GM23338 (cell line): ENCODE measurements around the gene CD80. TPM values are rescaled to one million over a fixed set of nuclear protein-coding genes. Genes with fewer than 3 reads are reported as not detected.

Experiments
- ATAC-seq: fragments of 200-7000 bp; cut with Tn5 transposase; 3 replicates; pipeline ENCODE4 v1.9.1; 2020
- DNase-seq: peaks from one replicate; pipeline ENCODE4 v3.0.0-alpha.2; 2015; ENCODE audit warnings: low spot score
- H2AFZ ChIP-seq: fragments of 200-600 bp; sonication (generic); 2 replicates; pipeline ENCODE4 v1.8.0; 2016; ENCODE audit warnings: antibody characterized with exemption, mild to moderate bottlenecking, moderate library complexity
- H3F3A ChIP-seq: fragments of 200-600 bp; sonication (generic); replicated peaks from 2 replicates; pipeline ENCODE4 v1.8.0; 2017; ENCODE audit warnings: antibody characterized with exemption, mixed run types, low read depth
- H3K27ac ChIP-seq: fragments of 200-600 bp; sonication (generic); 2 replicates; pipeline ENCODE4 v1.6.1; 2016; ENCODE audit warnings: low read depth
- H3K27me3 ChIP-seq: fragments of 200-600 bp; sonication (generic); 2 replicates; pipeline ENCODE4 v1.8.0; 2016; ENCODE audit warnings: mild to moderate bottlenecking, mixed run types, moderate library complexity; ENCODE audit not compliant: insufficient read depth
- H3K36me3 ChIP-seq: fragments of 200-600 bp; sonication (generic); 2 replicates; pipeline ENCODE4 v1.8.0; 2016; ENCODE audit warnings: mild to moderate bottlenecking; ENCODE audit not compliant: insufficient read depth
- H3K4me1 ChIP-seq: fragments of 200-600 bp; sonication (generic); 2 replicates; pipeline ENCODE4 v1.8.0; 2016; ENCODE audit warnings: mild to moderate bottlenecking, moderate library complexity; ENCODE audit not compliant: insufficient read depth
- H3K4me2 ChIP-seq: fragments of 200-600 bp; sonication (generic); 2 replicates; pipeline ENCODE4 v1.7.1; 2017; ENCODE audit warnings: mixed run types
- H3K4me3 ChIP-seq: fragments of 200-600 bp; sonication (generic); 2 replicates; pipeline ENCODE4 v1.6.1; 2016; ENCODE audit warnings: mixed run types
- H3K79me2 ChIP-seq: fragments of 200-600 bp; sonication (generic); replicated peaks from 2 replicates; pipeline ENCODE4 v1.8.0; 2017; ENCODE audit warnings: mild to moderate bottlenecking; ENCODE audit not compliant: insufficient read depth
- H3K9me2 ChIP-seq: fragments of 200-600 bp; sonication (generic); 2 replicates; pipeline ENCODE4 v1.8.0; 2017; ENCODE audit not compliant: insufficient read depth
- H4K20me1 ChIP-seq: fragments of 200-600 bp; sonication (generic); replicated peaks from 2 replicates; pipeline ENCODE4 v1.8.0; 2017; ENCODE audit warnings: mild to moderate bottlenecking; ENCODE audit not compliant: insufficient read depth
- H3K27ac Mint-ChIP-seq: 2 replicates; pipeline ENCODE4 v1.8.0; 2020; ENCODE audit warnings: inconsistent platforms, mild to moderate bottlenecking, moderate library complexity, mixed read lengths
- H3K27me3 Mint-ChIP-seq: 3 replicates; pipeline ENCODE4 v1.8.0; 2022; ENCODE audit warnings: low read depth, mild to moderate bottlenecking, moderate library complexity, mixed read lengths, inconsistent platforms; ENCODE audit not compliant: insufficient read depth, poor library complexity
- H3K36me3 Mint-ChIP-seq: 3 replicates; pipeline ENCODE4 v1.8.0; 2021; ENCODE audit warnings: low read depth, mild to moderate bottlenecking, inconsistent platforms, moderate library complexity, mixed read lengths
- H3K4me1 Mint-ChIP-seq: 3 replicates; pipeline ENCODE4 v1.8.0; 2020; ENCODE audit warnings: mild to moderate bottlenecking, inconsistent platforms, mixed read lengths
- H3K4me3 Mint-ChIP-seq: 3 replicates; pipeline ENCODE4 v1.8.0; 2021; ENCODE audit warnings: moderate library complexity, mild to moderate bottlenecking, inconsistent platforms, mixed read lengths
- H3K9me3 Mint-ChIP-seq: 3 replicates; pipeline ENCODE4 v1.8.0; 2020; ENCODE audit warnings: moderate library complexity, mild to moderate bottlenecking, inconsistent platforms, mixed read lengths
- CREB1 ChIP-seq: fragments of 250-450 bp; sonication (Bioruptor Pico); IDR thresholded peaks from 2 replicates; pipeline ENCODE4 v1.5.0; 2020; ENCODE audit warnings: low read depth, mild to moderate bottlenecking, moderate library complexity
- CTCF ChIP-seq, 2 experiments: fragments of 200-600 bp in 1 of 2; sonication (generic) in 1 of 2; conservative IDR thresholded peaks; 2 replicates each; pipeline versions ENCODE4 v1.5.1 to v1.6.1; 2016 to 2017; ENCODE audit warnings: antibody characterized with exemption in 2 of 2, low read depth in 2 of 2, mild to moderate bottlenecking in 2 of 2, moderate library complexity in 1 of 2
- ETS1 ChIP-seq: IDR thresholded peaks from 2 replicates; pipeline ENCODE4 v1.6.1; 2016; ENCODE audit warnings: antibody characterized with exemption
- EZH2 ChIP-seq: fragments of 200-600 bp; sonication (generic); IDR thresholded peaks from one replicate; pipeline ENCODE4 v1.8.0; 2017; ENCODE audit warnings: antibody characterized with exemption, mild to moderate bottlenecking, low read depth; ENCODE audit not compliant: unreplicated experiment
- EZH2phosphoT487 ChIP-seq: fragments of 200-600 bp; sonication (generic); IDR thresholded peaks from one replicate; pipeline ENCODE4 v1.8.1; 2018; ENCODE audit warnings: antibody characterized with exemption; ENCODE audit not compliant: unreplicated experiment
- JUNB ChIP-seq: IDR thresholded peaks from one replicate; pipeline ENCODE4 v1.6.1; 2016; ENCODE audit warnings: antibody characterized with exemption; ENCODE audit not compliant: unreplicated experiment
- NANOG ChIP-seq: IDR thresholded peaks from 2 replicates; pipeline ENCODE4 v1.6.1; 2016; ENCODE audit warnings: antibody characterized with exemption, borderline replicate concordance
- POLR2AphosphoS5 ChIP-seq: IDR thresholded peaks from 2 replicates; pipeline ENCODE4 v1.6.1; 2016; ENCODE audit warnings: antibody characterized with exemption, low read depth
- REST ChIP-seq: IDR thresholded peaks from one replicate; pipeline ENCODE4 v1.6.1; 2018; ENCODE audit warnings: antibody characterized with exemption; ENCODE audit not compliant: unreplicated experiment
- STAT1 ChIP-seq: IDR thresholded peaks from one replicate; pipeline ENCODE4 v1.6.1; 2016; ENCODE audit warnings: antibody characterized with exemption; ENCODE audit not compliant: unreplicated experiment
- ZNF114 ChIP-seq: fragments of 250-450 bp; sonication (Bioruptor Pico); IDR thresholded peaks from 2 replicates; pipeline ENCODE4 v1.5.0; 2020; ENCODE audit warnings: mild to moderate bottlenecking, moderate library complexity
- ZNF331 ChIP-seq: fragments of 250-450 bp; sonication (Bioruptor Pico); IDR thresholded peaks from 2 replicates; pipeline ENCODE4 v1.5.0; 2020; ENCODE audit warnings: low read depth, mild to moderate bottlenecking, moderate library complexity
- ZNF462 ChIP-seq: fragments of 250-450 bp; sonication (Bioruptor Pico); IDR thresholded peaks from 2 replicates; pipeline ENCODE4 v1.5.0; 2020; ENCODE audit warnings: mild to moderate bottlenecking, moderate library complexity
- polyA plus RNA-seq: library from polyadenylated mRNA; unstranded; fragments of >200 nt; fragmentation: Nextera tagmentation; extraction: Ambion mirVana; gene quantifications from 2 replicates; pipeline ENCODE4 v1.2.1, GENCODE V29; 2016
- total RNA-seq: library from RNA; depleted of rRNA; stranded (reverse); fragments of >200 nt; shearing (Covaris generic); gene quantifications from 2 replicates; pipeline ENCODE4 v1.2.3, GENCODE V29; 2014

Gene CD80
- total and polyA plus RNA-seq, 2 experiments from 2014 or later, result not detected

GRCh38 chr3:119562307-119562961 is 3.0 kb upstream of the CD80 start:
- H3K4me3 Mint-ChIP-seq, result no peak overlapping the region
- H4K20me1 ChIP-seq, result no peaks in the 10 kb centered on the region
- 0 out of 2 replicates have a peak, but pooled peaks cover 3% of the 10 kb centered on the region for H3K9me2 ChIP-seq
- H3K27me3 Mint-ChIP-seq, result no peaks in the 10 kb centered on the region
- H3K4me1 Mint-ChIP-seq, result peaks cover 3% of the 10 kb centered on the region; the same call in 1 of the 3 replicates
- H3K79me2 ChIP-seq, result no peaks in the 10 kb centered on the region
- no peak overlapping the region for H3K27ac Mint-ChIP-seq
- H3K4me3 ChIP-seq, result no peak overlapping the region
- no peaks in the 10 kb centered on the region for H3K9me3 Mint-ChIP-seq
- H3K27ac ChIP-seq, result no peak overlapping the region
- 0 out of 2 replicates have a peak overlapping the region, but pooled peaks have one; percentile 66 for H2AFZ ChIP-seq
- H3K27me3 ChIP-seq, result no peaks in the 10 kb centered on the region
- no peaks in the 10 kb centered on the region for H3K4me1 ChIP-seq
- TF ChIP-seq CREB1 (CRISPR knock-in tag) (no peak), REST (no peak), ZNF331 (CRISPR knock-in tag) (no peak), ZNF114 (CRISPR knock-in tag) (no peak), EZH2 (no peak), CTCF (conservative IDR thresholded peaks at IDR 0.05; ENCODE audit: low read depth in 2 of 2) (no peak), JUNB (no peak), EZH2phosphoT487 (no peak), ZNF462 (CRISPR knock-in tag) (no peak), STAT1 (no peak), NANOG (no peak), POLR2AphosphoS5 (no peak), ETS1 (no peak)
- H3K36me3 ChIP-seq, result no peaks in the 10 kb centered on the region
- ATAC-seq (peak; percentile 51; the same call in 2 of the 3 replicates), DNase-seq (no peak)
- no peaks in the 10 kb centered on the region for H3F3A ChIP-seq
- H3K4me2 ChIP-seq, result no peak overlapping the region
- H3K36me3 Mint-ChIP-seq, result no peaks in the 10 kb centered on the region
